B cell (primary cell): Measurements from ENCODE around the gene LRG1. TPM values are rescaled to one million over a fixed set of nuclear protein-coding genes. Genes with fewer than 3 reads are reported as not detected.

ENCODE experiments used
- ATAC-seq: fragments of 200-7000 bp; cut with Tn5 transposase; one replicate; pipeline ENCODE4 v1.10.0; 2021; ENCODE audit warnings: low read depth, mild to moderate bottlenecking, moderate number of reproducible peaks, moderate library complexity
- CTCF ChIA-PET: fragments of 350-600 bp; sonication (Branson Sonifier 250); formaldehyde crosslinking; loops from one replicate; lab custom pipeline; 2021; ENCODE audit warnings: antibody characterized with exemption, inconsistent platforms; lab: Charles Lee
- POLR2A ChIA-PET: fragments of 350-600 bp; sonication (Branson Sonifier 250); formaldehyde crosslinking; loops from one replicate; lab custom pipeline; 2021; ENCODE audit warnings: antibody characterized with exemption; lab: Charles Lee
- DNase-seq: peaks from one replicate; pipeline ENCODE4 v3.0.0; 2013
- H2AFZ ChIP-seq: 2 replicates; pipeline ENCODE4 v1.6.1; 2012; ENCODE audit warnings: mild to moderate bottlenecking, low read depth, low read length; ENCODE audit not compliant: insufficient read depth, poor library complexity, severe bottlenecking
- H3K27ac ChIP-seq, 2 donors: 1 replicate in 1 of 2; 2 replicates in 1 of 2; pipeline ENCODE4 v1.5.1; 2012 to 2013; ENCODE audit warnings: low read length in 2 of 2, mild to moderate bottlenecking in 2 of 2, moderate library complexity in 1 of 2
- H3K27me3 ChIP-seq, 4 experiments: fragments of 200-600 bp in 1 of 4; sonication (generic) in 1 of 4; replicated peaks in 1 of 4; 1 replicate in 2 of 4; 2 replicates in 2 of 4; pipeline versions ENCODE4 v1.6.1 to v1.7.0; 2013 to 2016; ENCODE audit warnings: low read length in 3 of 4, mild to moderate bottlenecking in 2 of 4, mixed read lengths in 1 of 4, moderate library complexity in 1 of 4; ENCODE audit not compliant: insufficient read depth in 4 of 4, control insufficient read depth in 3 of 4; ENCODE audit errors: control extremely low read depth in 1 of 4
- H3K36me3 ChIP-seq, 2 experiments: replicated peaks in 1 of 2; 1 replicate in 1 of 2; 2 replicates in 1 of 2; pipeline versions ENCODE4 v1.6.1 to v1.7.1; 2013; ENCODE audit warnings: low read length in 1 of 2; ENCODE audit not compliant: insufficient read depth in 2 of 2, control insufficient read depth in 1 of 2; ENCODE audit errors: control extremely low read depth in 1 of 2, extremely low read depth in 1 of 2
- H3K4me1 ChIP-seq, 2 donors: fragments of 200-600 bp in 1 of 2; sonication (generic) in 1 of 2; 1 replicate in 1 of 2; 2 replicates in 1 of 2; pipeline versions ENCODE4 v1.5.1 to v1.6.1; 2013 to 2017; ENCODE audit warnings: low read length in 2 of 2; ENCODE audit not compliant: control insufficient read depth in 2 of 2, insufficient read depth in 2 of 2
- H3K4me2 ChIP-seq: replicated peaks from 2 replicates; pipeline ENCODE3; 2012; ENCODE audit warnings: mild to moderate bottlenecking, low read depth, low read length; ENCODE audit not compliant: poor library complexity, severe bottlenecking
- H3K4me3 ChIP-seq, 5 experiments: fragments of 200-600 bp in 1 of 5; sonication (generic) in 1 of 5; 1 replicate in 3 of 5; 2 replicates in 2 of 5; pipeline versions ENCODE4 v1.5.1 to v1.7.0; 2011 to 2016; ENCODE audit warnings: low read length in 4 of 5, mild to moderate bottlenecking in 4 of 5, low read depth in 2 of 5, control low read depth in 1 of 5, moderate library complexity in 1 of 5; ENCODE audit not compliant: insufficient read depth in 1 of 5; ENCODE audit errors: control extremely low read depth in 1 of 5, extremely low read depth in 1 of 5
- H3K79me2 ChIP-seq: fragments of 200-600 bp; sonication (generic); one replicate; pipeline ENCODE4 v1.6.0; 2016; ENCODE audit warnings: low read length; ENCODE audit not compliant: control insufficient read depth, insufficient read depth
- H3K9ac ChIP-seq: fragments of 200-600 bp; sonication (generic); 2 replicates; pipeline ENCODE4 v1.6.1; 2017; ENCODE audit warnings: mild to moderate bottlenecking, low read length, moderate library complexity
- H3K9me3 ChIP-seq, 3 donors: one replicate each; pipeline versions ENCODE4 v1.6.1 to v1.7.1; 2013; ENCODE audit warnings: low read length in 2 of 3; ENCODE audit not compliant: control insufficient read depth in 2 of 3, insufficient read depth in 1 of 3; ENCODE audit errors: control extremely low read depth in 1 of 3
- H4K20me1 ChIP-seq: 2 replicates; pipeline ENCODE4 v1.6.0; 2012; ENCODE audit warnings: mild to moderate bottlenecking, low read length; ENCODE audit not compliant: insufficient read depth, control insufficient read depth, poor library complexity, severe bottlenecking
- H3K27ac Mint-ChIP-seq: one replicate; pipeline ENCODE4 v1.8.0; 2021; ENCODE audit warnings: mixed read lengths
- H3K27me3 Mint-ChIP-seq: one replicate; pipeline ENCODE4 v1.8.0; 2021; ENCODE audit warnings: mixed read lengths
- H3K4me1 Mint-ChIP-seq: one replicate; pipeline ENCODE4 v1.8.0; 2021; ENCODE audit warnings: mixed read lengths
- H3K4me3 Mint-ChIP-seq: one replicate; pipeline ENCODE4 v1.8.0; 2021; ENCODE audit warnings: mixed read lengths
- H3K9me3 Mint-ChIP-seq: one replicate; pipeline ENCODE4 v1.8.0; 2022; ENCODE audit warnings: mixed read lengths; ENCODE audit not compliant: insufficient read depth
- CTCF ChIP-seq: fragments of 200-600 bp; IDR thresholded peaks from one replicate; pipeline ENCODE4 v1.8.0; 2022; ENCODE audit warnings: antibody characterized with exemption, mild to moderate bottlenecking
- EZH2 ChIP-seq: IDR thresholded peaks from 2 replicates; pipeline ENCODE4 v1.6.1; 2012; ENCODE audit warnings: borderline replicate concordance, low read depth, mild to moderate bottlenecking, moderate library complexity, low read length; ENCODE audit not compliant: insufficient read depth, poor library complexity, severe bottlenecking
- WGBS: methylation state at CpG from one replicate; pipeline ENCODE4 v1.1.5; 2013; ENCODE audit warnings: missing lambda C conversion rate; ENCODE audit not compliant: insufficient coverage; 5-methylcytosine and 5-hydroxymethylcytosine counted together
- intact Hi-C: fragments of 100-400 bp; cut with micrococcal nuclease; formaldehyde crosslinking; loops from one replicate; pipeline ENCODE4 v1.10.0; 2022
- polyA plus RNA-seq: library from polyadenylated mRNA; depleted of rRNA; stranded (reverse); fragments of >200 nt; gene quantifications from 2 replicates; pipeline ENCODE4 v1.2.3, GENCODE V29; 2012
- total RNA-seq, 2 donors: library from RNA; stranded (reverse); fragments of 120-200 nt in 1 of 2; gene quantifications; 1 replicate in 1 of 2; 2 replicates in 1 of 2; pipeline versions ENCODE4 v1.2.3 to v1.2.4, GENCODE V29; 2013 to 2022

LRG1 gene
- total and polyA plus RNA-seq, 2 donors (not counting 1 experiment from before 2014, with no cell fraction given): 0.21 to 0.27 TPM

DNA sequence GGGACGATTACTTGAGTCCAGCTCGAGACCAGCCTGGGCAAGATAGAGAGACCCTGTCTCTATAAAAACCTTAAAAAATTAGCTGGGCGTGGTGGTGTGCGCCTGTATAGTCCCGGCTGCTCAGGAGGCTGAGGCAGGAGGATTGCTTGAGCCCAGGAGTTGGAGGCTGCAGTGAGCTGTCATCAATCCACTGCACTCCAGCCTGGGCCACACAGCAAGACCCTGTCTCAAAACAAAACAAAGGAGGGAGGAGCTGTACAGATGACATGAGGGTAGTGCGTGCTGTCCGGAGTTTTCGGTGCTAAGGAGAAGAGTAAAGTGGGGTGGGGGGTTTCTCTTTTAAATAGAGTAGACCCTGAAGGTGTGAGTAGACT is 45.2 kb downstream of the LRG1 start:
- no peak for DNase-seq
- intact Hi-C loops: no loop called here
- peaks cover 5 to 46% of the 10 kb centered on the region in 2 experiments for H3K36me3 ChIP-seq
- H3K9me3 Mint-ChIP-seq: no peaks in the 10 kb centered on the region
- no peak overlapping the region for H2AFZ ChIP-seq
- H3K4me3 Mint-ChIP-seq: no peak overlapping the region
- H3K79me2 ChIP-seq: peaks cover 11% of the 10 kb centered on the region
- CTCF ChIA-PET: no interaction called here
- no peaks in the 10 kb centered on the region for H3K9me3 ChIP-seq
- H3K27ac Mint-ChIP-seq: no peak overlapping the region
- 95% methylated on average over 6 of the region's 8 CpGs for WGBS
- H3K4me3 ChIP-seq: no peak overlapping the region
- no peaks in the 10 kb centered on the region for H3K27me3 ChIP-seq
- no peak overlapping the region for H3K9ac ChIP-seq
- no peak overlapping the region for H3K27ac ChIP-seq
- H4K20me1 ChIP-seq: no peaks in the 10 kb centered on the region
- no peak overlapping the region for H3K4me2 ChIP-seq
- no peak for ATAC-seq
- TF ChIP-seq EZH2: no peak
- TF ChIP-seq CTCF: no peak
- POLR2A ChIA-PET: interaction anchor here (0.6 to 0.7 kb wide), 2 partner anchors 164 to 248 kb away, joined by 5 to 7 read pairs; partner anchors contain the start of gene YJU2
- H3K4me1 Mint-ChIP-seq: no peaks in the 10 kb centered on the region
- no peaks in the 10 kb centered on the region for H3K27me3 Mint-ChIP-seq
- H3K4me1 ChIP-seq: no peaks in the 10 kb centered on the region

GRCh38 chr19:4493929-4494690 is 45.7 kb downstream of the LRG1 start:
- H3K9ac ChIP-seq: no peak overlapping the region
- no peak overlapping the region for H3K4me3 Mint-ChIP-seq
- intact Hi-C loops: no loop called here
- CTCF ChIA-PET: no interaction called here
- H2AFZ ChIP-seq: no peak overlapping the region
- H3K4me1 ChIP-seq: no peaks in the 10 kb centered on the region
- ATAC-seq (no peak), DNase-seq (no peak)
- H3K27me3 ChIP-seq: no peaks in the 10 kb centered on the region
- TF ChIP-seq CTCF (no peak), EZH2 (no peak)
- H3K4me1 Mint-ChIP-seq: no peaks in the 10 kb centered on the region
- no peak overlapping the region for H3K27ac ChIP-seq
- H3K27ac Mint-ChIP-seq: no peak overlapping the region
- H3K9me3 ChIP-seq: no peaks in the 10 kb centered on the region
- POLR2A ChIA-PET: interaction anchor here (0.6 kb wide), 1 partner anchor 163 kb away, joined by 5 read pairs; no protein-coding TSS in a partner anchor
- no peaks in the 10 kb centered on the region for H3K9me3 Mint-ChIP-seq
- H3K4me2 ChIP-seq: no peak overlapping the region
- H3K36me3 ChIP-seq: peaks cover 5 to 49% of the 10 kb centered on the region in 2 experiments
- peaks cover 11% of the 10 kb centered on the region for H3K79me2 ChIP-seq
- WGBS: 98% methylated on average over 59 of the region's 61 CpGs
- no peaks in the 10 kb centered on the region for H4K20me1 ChIP-seq
- no peaks in the 10 kb centered on the region for H3K27me3 Mint-ChIP-seq
- no peak overlapping the region for H3K4me3 ChIP-seq
